GM23338 (cell line): ENCODE measurements around the gene ARHGEF10L. TPM values are rescaled to one million over a fixed set of nuclear protein-coding genes. Genes with fewer than 3 reads are reported as not detected.
A peak's percentile ranks its signal among the peaks of the same experiment; 100 is the strongest.

Experiments
- ATAC-seq: fragments of 200-7000 bp; cut with Tn5 transposase; 3 replicates; pipeline ENCODE4 v1.9.1; 2020
- DNase-seq: peaks from one replicate; pipeline ENCODE4 v3.0.0-alpha.2; 2015; ENCODE audit warnings: low spot score
- H2AFZ ChIP-seq: fragments of 200-600 bp; sonication (generic); 2 replicates; pipeline ENCODE4 v1.8.0; 2016; ENCODE audit warnings: antibody characterized with exemption, mild to moderate bottlenecking, moderate library complexity
- H3F3A ChIP-seq: fragments of 200-600 bp; sonication (generic); replicated peaks from 2 replicates; pipeline ENCODE4 v1.8.0; 2017; ENCODE audit warnings: antibody characterized with exemption, mixed run types, low read depth
- H3K27ac ChIP-seq: fragments of 200-600 bp; sonication (generic); 2 replicates; pipeline ENCODE4 v1.6.1; 2016; ENCODE audit warnings: low read depth
- H3K27me3 ChIP-seq: fragments of 200-600 bp; sonication (generic); 2 replicates; pipeline ENCODE4 v1.8.0; 2016; ENCODE audit warnings: mild to moderate bottlenecking, mixed run types, moderate library complexity; ENCODE audit not compliant: insufficient read depth
- H3K36me3 ChIP-seq: fragments of 200-600 bp; sonication (generic); 2 replicates; pipeline ENCODE4 v1.8.0; 2016; ENCODE audit warnings: mild to moderate bottlenecking; ENCODE audit not compliant: insufficient read depth
- H3K4me1 ChIP-seq: fragments of 200-600 bp; sonication (generic); 2 replicates; pipeline ENCODE4 v1.8.0; 2016; ENCODE audit warnings: mild to moderate bottlenecking, moderate library complexity; ENCODE audit not compliant: insufficient read depth
- H3K4me2 ChIP-seq: fragments of 200-600 bp; sonication (generic); 2 replicates; pipeline ENCODE4 v1.7.1; 2017; ENCODE audit warnings: mixed run types
- H3K4me3 ChIP-seq: fragments of 200-600 bp; sonication (generic); 2 replicates; pipeline ENCODE4 v1.6.1; 2016; ENCODE audit warnings: mixed run types
- H3K79me2 ChIP-seq: fragments of 200-600 bp; sonication (generic); replicated peaks from 2 replicates; pipeline ENCODE4 v1.8.0; 2017; ENCODE audit warnings: mild to moderate bottlenecking; ENCODE audit not compliant: insufficient read depth
- H3K9me2 ChIP-seq: fragments of 200-600 bp; sonication (generic); 2 replicates; pipeline ENCODE4 v1.8.0; 2017; ENCODE audit not compliant: insufficient read depth
- H4K20me1 ChIP-seq: fragments of 200-600 bp; sonication (generic); replicated peaks from 2 replicates; pipeline ENCODE4 v1.8.0; 2017; ENCODE audit warnings: mild to moderate bottlenecking; ENCODE audit not compliant: insufficient read depth
- H3K27ac Mint-ChIP-seq: 2 replicates; pipeline ENCODE4 v1.8.0; 2020; ENCODE audit warnings: inconsistent platforms, mild to moderate bottlenecking, moderate library complexity, mixed read lengths
- H3K27me3 Mint-ChIP-seq: 3 replicates; pipeline ENCODE4 v1.8.0; 2022; ENCODE audit warnings: low read depth, mild to moderate bottlenecking, moderate library complexity, mixed read lengths, inconsistent platforms; ENCODE audit not compliant: insufficient read depth, poor library complexity
- H3K36me3 Mint-ChIP-seq: 3 replicates; pipeline ENCODE4 v1.8.0; 2021; ENCODE audit warnings: low read depth, mild to moderate bottlenecking, inconsistent platforms, moderate library complexity, mixed read lengths
- H3K4me1 Mint-ChIP-seq: 3 replicates; pipeline ENCODE4 v1.8.0; 2020; ENCODE audit warnings: mild to moderate bottlenecking, inconsistent platforms, mixed read lengths
- H3K4me3 Mint-ChIP-seq: 3 replicates; pipeline ENCODE4 v1.8.0; 2021; ENCODE audit warnings: moderate library complexity, mild to moderate bottlenecking, inconsistent platforms, mixed read lengths
- H3K9me3 Mint-ChIP-seq: 3 replicates; pipeline ENCODE4 v1.8.0; 2020; ENCODE audit warnings: moderate library complexity, mild to moderate bottlenecking, inconsistent platforms, mixed read lengths
- EZH2 ChIP-seq: fragments of 200-600 bp; sonication (generic); IDR thresholded peaks from one replicate; pipeline ENCODE4 v1.8.0; 2017; ENCODE audit warnings: antibody characterized with exemption, mild to moderate bottlenecking, low read depth; ENCODE audit not compliant: unreplicated experiment
- EZH2phosphoT487 ChIP-seq: fragments of 200-600 bp; sonication (generic); IDR thresholded peaks from one replicate; pipeline ENCODE4 v1.8.1; 2018; ENCODE audit warnings: antibody characterized with exemption; ENCODE audit not compliant: unreplicated experiment
- JUNB ChIP-seq: IDR thresholded peaks from one replicate; pipeline ENCODE4 v1.6.1; 2016; ENCODE audit warnings: antibody characterized with exemption; ENCODE audit not compliant: unreplicated experiment
- NANOG ChIP-seq: IDR thresholded peaks from 2 replicates; pipeline ENCODE4 v1.6.1; 2016; ENCODE audit warnings: antibody characterized with exemption, borderline replicate concordance
- POLR2AphosphoS5 ChIP-seq: IDR thresholded peaks from 2 replicates; pipeline ENCODE4 v1.6.1; 2016; ENCODE audit warnings: antibody characterized with exemption, low read depth
- REST ChIP-seq: IDR thresholded peaks from one replicate; pipeline ENCODE4 v1.6.1; 2018; ENCODE audit warnings: antibody characterized with exemption; ENCODE audit not compliant: unreplicated experiment
- STAT1 ChIP-seq: IDR thresholded peaks from one replicate; pipeline ENCODE4 v1.6.1; 2016; ENCODE audit warnings: antibody characterized with exemption; ENCODE audit not compliant: unreplicated experiment
- ZNF114 ChIP-seq: fragments of 250-450 bp; sonication (Bioruptor Pico); IDR thresholded peaks from 2 replicates; pipeline ENCODE4 v1.5.0; 2020; ENCODE audit warnings: mild to moderate bottlenecking, moderate library complexity
- ZNF331 ChIP-seq: fragments of 250-450 bp; sonication (Bioruptor Pico); IDR thresholded peaks from 2 replicates; pipeline ENCODE4 v1.5.0; 2020; ENCODE audit warnings: low read depth, mild to moderate bottlenecking, moderate library complexity
- polyA plus RNA-seq: library from polyadenylated mRNA; unstranded; fragments of >200 nt; fragmentation: Nextera tagmentation; extraction: Ambion mirVana; gene quantifications from 2 replicates; pipeline ENCODE4 v1.2.1, GENCODE V29; 2016
- total RNA-seq: library from RNA; depleted of rRNA; stranded (reverse); fragments of >200 nt; shearing (Covaris generic); gene quantifications from 2 replicates; pipeline ENCODE4 v1.2.3, GENCODE V29; 2014

ARHGEF10L gene
- total and polyA plus RNA-seq, 2 experiments from 2014 or later: 12.1 to 46.8 TPM

- Mint-ChIP-seq H3K27me3 (peaks cover 16% of the 10 kb centered on the region), H3K9me3 (no peaks in the 10 kb centered on the region), H3K4me1 (peaks cover 86% of the 10 kb centered on the region), H3K4me3 (no peak overlapping the region), H3K27ac (peak overlapping the region; percentile 36; the same call in 1 of the 2 replicates), H3K36me3 (0 out of 3 replicates have a peak, but pooled peaks cover 2% of the 10 kb centered on the region)
- Histone ChIP-seq H3K4me3 (no peak overlapping the region), H3K27ac (peak overlapping the region; percentile 63; the same call in 1 of the 2 replicates), H3K27me3 (no peaks in the 10 kb centered on the region), H4K20me1 (no peaks in the 10 kb centered on the region; the same call in 1 of the 2 replicates), H3K4me2 (no peak overlapping the region), H3K79me2 (peaks cover 100% of the 10 kb centered on the region), H2AFZ (no peak overlapping the region), H3F3A (peaks cover 12% of the 10 kb centered on the region), H3K4me1 (peaks cover 72% of the 10 kb centered on the region), H3K9me2 (no peaks in the 10 kb centered on the region), H3K36me3 (no peaks in the 10 kb centered on the region)
- no peak for ATAC-seq
- no peak for DNase-seq
- TF ChIP-seq POLR2AphosphoS5 (no peak), EZH2 (no peak), STAT1 (no peak), EZH2phosphoT487 (no peak)
Measured at GRCh38 chr1:17561247-17561548, 21.7 kb downstream of the ARHGEF10L start.

GRCh38 chr1:17561561-17561985, 22.1 kb downstream of the ARHGEF10L start:
- Histone ChIP-seq H3K4me1 (peaks cover 71% of the 10 kb centered on the region), H3K79me2 (peaks cover 100% of the 10 kb centered on the region), H4K20me1 (no peaks in the 10 kb centered on the region; the same call in 1 of the 2 replicates), H3K4me3 (no peak overlapping the region), H3K9me2 (no peaks in the 10 kb centered on the region), H3K36me3 (no peaks in the 10 kb centered on the region), H3K27ac (peak overlapping the region; percentile 63; the same call in 1 of the 2 replicates), H2AFZ (no peak overlapping the region), H3K27me3 (no peaks in the 10 kb centered on the region), H3K4me2 (no peak overlapping the region), H3F3A (peaks cover 12% of the 10 kb centered on the region)
- DNase-seq: no peak
- Mint-ChIP-seq H3K36me3 (0 out of 3 replicates have a peak, but pooled peaks cover 2% of the 10 kb centered on the region), H3K4me1 (peaks cover 86% of the 10 kb centered on the region), H3K9me3 (no peaks in the 10 kb centered on the region), H3K27ac (peak overlapping the region; percentile 89; the same call in 1 of the 2 replicates), H3K4me3 (no peak overlapping the region; the same call in 2 of the 3 replicates), H3K27me3 (peaks cover 19% of the 10 kb centered on the region)
- ATAC-seq: no peak
- no peak for TF ChIP-seq REST

GRCh38 chr1:17562375-17562774, 22.9 kb downstream of the ARHGEF10L start:
- H3K9me2 ChIP-seq: no peaks in the 10 kb centered on the region
- ATAC-seq: no peak
- peaks cover 63% of the 10 kb centered on the region for H3K4me1 ChIP-seq
- Mint-ChIP-seq H3K4me3 (no peak overlapping the region), H3K36me3 (0 out of 3 replicates have a peak, but pooled peaks cover 2% of the 10 kb centered on the region), H3K4me1 (peaks cover 88% of the 10 kb centered on the region), H3K27me3 (peaks cover 25% of the 10 kb centered on the region), H3K27ac (peak overlapping the region; percentile 49), H3K9me3 (no peaks in the 10 kb centered on the region)
- no peaks in the 10 kb centered on the region for H3K36me3 ChIP-seq
- no peak overlapping the region for H2AFZ ChIP-seq
- no peaks in the 10 kb centered on the region for H3K27me3 ChIP-seq
- peaks cover 100% of the 10 kb centered on the region for H3K79me2 ChIP-seq
- no peak overlapping the region for H3K4me2 ChIP-seq
- peaks cover 2% of the 10 kb centered on the region; the same call in 1 of the 2 replicates for H4K20me1 ChIP-seq
- no peak overlapping the region for H3K27ac ChIP-seq
- no peak for DNase-seq
- peaks cover 12% of the 10 kb centered on the region for H3F3A ChIP-seq
- no peak overlapping the region for H3K4me3 ChIP-seq
- TF ChIP-seq ZNF331 (CRISPR knock-in tag) (no peak), REST (no peak), JUNB (no peak), ZNF114 (CRISPR knock-in tag) (no peak), EZH2phosphoT487 (no peak), POLR2AphosphoS5 (no peak), NANOG (no peak), STAT1 (no peak)
